ENCODE measurements around the gene MIPEP. TPM values are rescaled to one million over a fixed set of nuclear protein-coding genes. Genes with fewer than 3 reads are reported as not detected.

The MIPEP gene
- total RNA-seq, 1 donor from 2014 or later, result 13.0 TPM

GRCh38 chr13:23716401-23716800, 172.8 kb downstream of the MIPEP start:
- no peaks in the 10 kb centered on the region for H3K36me3 ChIP-seq (ENCODE audit: insufficient read depth, low read length)
- DNase-seq (ENCODE audit: low read depth), result no peak
- H4K20me1 ChIP-seq (ENCODE audit: insufficient read depth, low read length), result no peaks in the 10 kb centered on the region
- Mint-ChIP-seq H3K4me3 (ENCODE audit: unreplicated experiment) (no peak overlapping the region), H3K4me1 (ENCODE audit: low read depth, unreplicated experiment) (peaks cover 2% of the 10 kb centered on the region), H3K9me3 (ENCODE audit: unreplicated experiment) (peaks cover 1% of the 10 kb centered on the region), H3K36me3 (ENCODE audit: low read depth, unreplicated experiment) (peaks cover 1% of the 10 kb centered on the region), H3K27me3 (ENCODE audit: low read depth, unreplicated experiment) (peaks cover 4% of the 10 kb centered on the region), H3K27ac (ENCODE audit: unreplicated experiment) (no peak overlapping the region)
- H2AFZ ChIP-seq (ENCODE audit: low read depth, low read length), result no peak overlapping the region
- no peaks in the 10 kb centered on the region for H3K4me1 ChIP-seq (ENCODE audit: insufficient read depth, low read length)
- no peaks in the 10 kb centered on the region for H3K79me2 ChIP-seq (ENCODE audit: insufficient read depth, low read length)
- no peak for FAIRE-seq
- H3K27ac ChIP-seq (ENCODE audit: low read depth, low read length), result no peak overlapping the region
- H3K4me3 ChIP-seq (ENCODE audit: insufficient read depth, low read depth, low read length), result no peak overlapping the region
- H3K27me3 ChIP-seq (ENCODE audit: insufficient read depth, low read length), result no peaks in the 10 kb centered on the region
- H3K4me2 ChIP-seq (ENCODE audit: low read length), result no peak overlapping the region
- no peak overlapping the region for H3K9ac ChIP-seq (ENCODE audit: low read length)
- H3K9me3 ChIP-seq (ENCODE audit: insufficient read depth, low read depth, low read length), result peaks cover 3% of the 10 kb centered on the region
- TF ChIP-seq EZH2 (IDR thresholded peaks at IDR 0.05; ENCODE audit: insufficient read depth, low read length), result no peak
- TF ChIP-seq CTCF (IDR thresholded peaks at IDR 0.05; ENCODE audit: insufficient read depth, low read depth, low read length), result no peak

GRCh38 chr13:23715762-23716235, 173.4 kb downstream of the MIPEP start:
- H3K36me3 ChIP-seq (ENCODE audit: insufficient read depth, low read length), result no peaks in the 10 kb centered on the region
- TF ChIP-seq CTCF (IDR thresholded peaks at IDR 0.05; ENCODE audit: insufficient read depth, low read depth, low read length), result no peak
- TF ChIP-seq EZH2 (IDR thresholded peaks at IDR 0.05; ENCODE audit: insufficient read depth, low read length), result no peak
- H3K9me3 Mint-ChIP-seq (ENCODE audit: unreplicated experiment), result peaks cover 1% of the 10 kb centered on the region

GRCh38 chr13:23715092-23715761, 174.0 kb downstream of the MIPEP start:
- Mint-ChIP-seq H3K4me1 (ENCODE audit: low read depth, unreplicated experiment) (peaks cover 2% of the 10 kb centered on the region), H3K9me3 (ENCODE audit: unreplicated experiment) (peaks cover 1% of the 10 kb centered on the region), H3K36me3 (ENCODE audit: low read depth, unreplicated experiment) (no peaks in the 10 kb centered on the region), H3K27me3 (ENCODE audit: low read depth, unreplicated experiment) (peaks cover 4% of the 10 kb centered on the region), H3K4me3 (ENCODE audit: unreplicated experiment) (no peak overlapping the region), H3K27ac (ENCODE audit: unreplicated experiment) (no peak overlapping the region)
- no peak overlapping the region for H3K9ac ChIP-seq (ENCODE audit: low read length)
- no peaks in the 10 kb centered on the region for H3K27me3 ChIP-seq (ENCODE audit: insufficient read depth, low read length)
- H3K79me2 ChIP-seq (ENCODE audit: insufficient read depth, low read length), result no peaks in the 10 kb centered on the region
- H3K4me2 ChIP-seq (ENCODE audit: low read length), result no peak overlapping the region
- DNase-seq (ENCODE audit: low read depth) (no peak), FAIRE-seq (no peak)
- no peak overlapping the region for H3K4me3 ChIP-seq (ENCODE audit: insufficient read depth, low read depth, low read length)
- no peaks in the 10 kb centered on the region for H3K36me3 ChIP-seq (ENCODE audit: insufficient read depth, low read length)
- H3K9me3 ChIP-seq (ENCODE audit: insufficient read depth, low read depth, low read length), result peaks cover 3% of the 10 kb centered on the region
- no peaks in the 10 kb centered on the region for H3K4me1 ChIP-seq (ENCODE audit: insufficient read depth, low read length)
- TF ChIP-seq CTCF (IDR thresholded peaks at IDR 0.05; ENCODE audit: insufficient read depth, low read depth, low read length) (no peak), EZH2 (IDR thresholded peaks at IDR 0.05; ENCODE audit: insufficient read depth, low read length) (no peak)
- H4K20me1 ChIP-seq (ENCODE audit: insufficient read depth, low read length), result no peaks in the 10 kb centered on the region
- no peak overlapping the region for H2AFZ ChIP-seq (ENCODE audit: low read depth, low read length)
- no peak overlapping the region for H3K27ac ChIP-seq (ENCODE audit: low read depth, low read length)

More at GRCh38 chr13:23715762-23716235, 173.4 kb downstream of the MIPEP start:
- DNase-seq (ENCODE audit: low read depth) (no peak), FAIRE-seq (no peak)
- Mint-ChIP-seq H3K4me1 (ENCODE audit: low read depth, unreplicated experiment) (peaks cover 2% of the 10 kb centered on the region), H3K27me3 (ENCODE audit: low read depth, unreplicated experiment) (peaks cover 4% of the 10 kb centered on the region), H3K27ac (ENCODE audit: unreplicated experiment) (no peak overlapping the region), H3K4me3 (ENCODE audit: unreplicated experiment) (no peak overlapping the region), H3K36me3 (ENCODE audit: low read depth, unreplicated experiment) (peaks cover under 1% of the 10 kb centered on the region)
- Histone ChIP-seq H2AFZ (ENCODE audit: low read depth, low read length) (no peak overlapping the region), H3K27me3 (ENCODE audit: insufficient read depth, low read length) (no peaks in the 10 kb centered on the region), H3K9me3 (ENCODE audit: insufficient read depth, low read depth, low read length) (peaks cover 3% of the 10 kb centered on the region), H3K4me1 (ENCODE audit: insufficient read depth, low read length) (no peaks in the 10 kb centered on the region), H3K4me3 (ENCODE audit: insufficient read depth, low read depth, low read length) (no peak overlapping the region), H3K27ac (ENCODE audit: low read depth, low read length) (no peak overlapping the region), H3K79me2 (ENCODE audit: insufficient read depth, low read length) (no peaks in the 10 kb centered on the region), H3K9ac (ENCODE audit: low read length) (no peak overlapping the region), H3K4me2 (ENCODE audit: low read length) (no peak overlapping the region), H4K20me1 (ENCODE audit: insufficient read depth, low read length) (no peaks in the 10 kb centered on the region)
